Stimulated activated CD4-positive, alpha-beta T cell treated with anti-CD3 and anti-CD28 coated beads, Interleukin-4, amount 100 ng/mL, for 4 hours (primary cell): Measurements from ENCODE around the gene USP49.
"Not testable (repeated sequence)": the region's sequence is repeated elsewhere in the genome, so short reads cannot be mapped to it uniquely, and the experiment has no call there.

Source experiments
- DNase-seq, 2 experiments: peaks; one replicate each; pipeline ENCODE4 v3.0.0-alpha.2; 2020

USP49 gene

DNA sequence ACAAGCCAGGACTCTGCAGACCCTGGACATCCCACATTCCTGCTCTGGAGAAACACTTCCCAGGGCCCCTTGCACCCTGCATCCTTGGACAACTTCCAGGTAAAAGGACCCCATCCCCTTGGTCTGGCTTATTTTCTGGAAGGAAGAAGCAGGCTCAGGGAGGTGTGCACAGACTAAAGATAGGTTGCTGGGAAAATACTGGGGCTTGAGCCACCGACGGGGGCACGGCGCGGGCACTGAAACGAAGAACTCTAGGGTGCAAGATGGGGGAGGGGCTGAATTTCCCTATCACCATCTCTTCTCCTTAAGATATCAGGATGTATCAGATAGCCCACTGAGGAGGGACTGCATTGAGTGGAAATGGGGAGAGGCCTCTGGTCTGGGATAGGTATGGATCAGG lies 116.3 kb downstream of the USP49 start:
- DNase-seq = no peak

DNA sequence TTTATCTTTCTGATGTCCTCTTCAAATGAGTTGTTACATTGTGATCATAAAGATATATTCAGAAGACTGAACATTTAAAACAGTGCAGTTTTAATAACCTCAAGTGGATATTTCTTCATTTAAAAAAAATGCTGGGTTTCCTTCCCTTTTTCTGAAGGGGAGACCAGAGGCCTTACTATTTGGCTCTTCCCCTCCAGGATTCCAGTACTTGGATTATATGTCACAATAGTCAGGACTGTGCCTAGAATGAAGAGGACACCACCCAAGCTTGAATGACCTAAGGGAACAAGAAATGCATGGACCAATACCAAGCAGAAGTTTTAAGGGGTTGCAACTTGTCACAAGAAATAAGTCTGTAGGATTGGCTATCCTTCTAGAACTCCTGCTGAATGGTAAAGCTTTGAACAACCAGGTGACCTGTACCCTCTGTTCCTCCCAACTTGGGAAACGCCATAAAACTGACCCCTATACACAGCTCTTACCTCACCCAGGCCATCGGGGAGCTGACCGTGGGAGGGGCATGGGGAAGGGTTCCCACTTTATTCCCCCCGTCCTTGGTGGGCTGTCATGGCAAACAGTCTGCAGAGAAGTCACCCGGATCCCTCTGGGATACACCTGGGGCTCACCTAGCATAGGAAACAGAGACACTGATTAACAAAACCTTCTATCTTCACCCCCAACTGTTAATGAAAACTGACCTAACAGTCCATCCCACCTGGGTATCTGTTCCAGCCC lies 117.5 kb downstream of the USP49 start:
- no peak for DNase-seq

DNA sequence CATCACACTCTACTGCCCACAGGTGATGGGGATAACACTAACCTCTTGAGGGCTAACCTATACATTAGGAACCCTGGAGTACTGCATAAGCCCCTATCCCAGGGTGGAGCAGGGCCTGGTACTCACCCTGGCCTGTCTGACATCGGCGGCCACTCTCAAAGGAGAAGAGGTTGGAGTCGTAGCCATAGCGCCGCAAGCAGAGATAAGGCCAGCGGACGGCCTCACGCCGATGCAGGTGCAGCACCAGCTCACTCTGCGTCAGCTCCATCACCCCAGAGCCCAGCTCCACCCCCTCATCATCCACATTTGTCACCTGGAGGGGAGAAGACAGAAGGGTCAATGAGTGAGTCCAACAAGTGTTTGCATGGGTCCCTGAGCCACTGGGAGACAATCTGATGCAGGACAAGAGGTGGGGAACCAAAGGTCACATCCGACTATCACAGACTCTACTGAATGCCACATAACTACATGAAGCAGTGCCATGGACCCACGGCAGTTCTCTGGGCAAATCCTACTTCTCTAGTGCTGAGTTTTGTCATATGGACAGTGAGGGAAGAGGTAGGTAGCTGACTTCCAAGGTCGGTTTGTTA lies 119.8 kb downstream of the USP49 start:
- DNase-seq = no peak

DNA sequence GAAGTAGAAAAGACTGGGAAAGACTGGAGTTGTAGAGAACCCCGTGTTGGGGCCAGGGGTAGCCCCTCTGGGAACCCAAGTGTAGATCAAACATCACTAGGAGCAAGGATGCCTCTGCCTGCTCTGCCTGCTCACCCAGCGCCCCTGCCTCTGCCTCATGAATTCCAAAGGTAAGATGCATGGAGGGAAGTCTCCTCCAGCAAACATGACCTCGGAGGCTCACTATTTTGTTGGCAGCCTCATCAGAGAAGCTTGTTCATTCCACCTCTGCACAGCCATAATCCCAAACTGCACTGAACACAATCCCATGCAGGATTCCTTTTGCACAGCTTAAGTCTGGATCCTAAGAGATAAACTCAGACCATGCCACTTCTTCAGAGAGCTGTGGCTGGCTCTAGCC lies 120.3 kb downstream of the USP49 start:
- no peak for DNase-seq

DNA sequence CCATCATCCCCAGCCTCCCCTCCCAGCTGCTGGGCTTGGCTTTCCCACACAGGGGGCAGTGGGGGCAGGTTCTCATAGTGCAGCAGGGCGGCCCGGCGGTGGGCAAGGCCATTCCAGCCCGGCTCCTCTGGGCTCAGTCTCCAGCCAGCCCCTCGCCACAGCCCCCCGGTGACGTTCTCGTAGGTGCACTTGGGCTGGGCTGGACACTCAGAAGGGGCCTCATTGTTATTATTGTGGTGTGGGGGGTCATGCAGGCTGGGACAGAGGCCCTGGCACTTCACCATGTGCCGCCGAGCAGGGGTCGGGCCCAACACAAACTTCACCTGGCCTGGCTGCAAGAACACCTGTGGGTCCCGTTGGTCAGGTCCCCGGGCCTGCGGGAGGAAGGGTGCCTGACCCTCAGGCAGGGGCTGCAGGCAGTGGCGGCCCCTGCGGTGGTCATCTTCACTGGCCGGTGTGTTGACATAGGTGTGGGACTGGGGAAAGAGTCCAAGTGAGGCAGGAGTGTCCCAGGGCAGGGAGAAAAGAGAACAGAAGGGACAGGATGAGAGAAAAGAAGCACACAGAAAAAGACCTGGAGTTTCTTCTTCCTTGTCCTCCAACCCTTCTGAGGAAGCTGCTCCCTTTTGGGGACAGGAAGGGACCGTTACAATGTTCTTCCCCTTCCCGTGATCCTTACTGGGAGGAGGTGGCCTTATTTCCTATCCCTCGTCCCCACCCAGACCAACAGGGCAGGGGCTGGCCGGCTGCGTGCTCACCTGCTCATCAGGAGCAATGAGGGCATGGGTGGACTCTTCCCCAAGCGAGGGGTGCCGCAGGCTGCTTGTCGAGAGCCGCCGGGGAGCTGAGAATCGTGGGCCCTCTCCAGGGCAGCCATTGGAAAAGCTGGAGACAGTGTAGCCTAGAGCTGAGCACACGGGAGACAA lies 123.9 kb downstream of the USP49 start:
- no peak for DNase-seq

DNA sequence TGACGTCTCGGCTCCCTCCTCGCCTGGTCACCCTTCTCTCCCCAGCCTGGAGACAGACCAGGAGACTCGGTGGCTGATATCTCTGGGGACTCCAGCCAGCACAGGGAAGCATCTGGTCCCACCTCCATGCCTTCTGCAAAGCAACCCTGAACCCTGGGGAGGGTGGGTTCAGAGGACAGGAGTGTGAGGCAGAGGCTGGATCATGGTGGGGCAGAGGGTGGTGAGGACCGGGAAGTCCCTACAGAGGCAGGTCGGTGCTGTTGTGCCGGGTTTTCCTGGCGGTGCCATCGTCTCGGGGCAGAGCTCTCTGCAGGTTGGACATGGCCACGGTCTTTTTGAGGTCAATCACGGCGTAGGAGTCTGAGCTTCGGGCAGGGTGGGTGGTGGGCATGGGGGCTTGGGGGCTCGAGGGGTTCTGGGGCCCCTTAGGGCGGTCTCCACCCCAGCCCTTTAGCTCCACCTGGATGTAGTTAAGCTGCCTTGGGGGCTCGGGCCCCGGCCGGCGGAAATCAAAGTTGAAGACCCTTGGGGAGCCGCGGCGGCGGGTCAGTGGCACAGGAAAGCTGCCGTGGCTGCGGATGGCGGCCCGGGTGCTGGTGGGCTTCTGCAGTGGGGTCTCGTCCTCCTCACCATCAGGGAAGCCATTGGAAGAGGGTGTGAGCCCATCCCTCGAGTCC lies 124.7 kb downstream of the USP49 start:
- DNase-seq = no peak

DNA sequence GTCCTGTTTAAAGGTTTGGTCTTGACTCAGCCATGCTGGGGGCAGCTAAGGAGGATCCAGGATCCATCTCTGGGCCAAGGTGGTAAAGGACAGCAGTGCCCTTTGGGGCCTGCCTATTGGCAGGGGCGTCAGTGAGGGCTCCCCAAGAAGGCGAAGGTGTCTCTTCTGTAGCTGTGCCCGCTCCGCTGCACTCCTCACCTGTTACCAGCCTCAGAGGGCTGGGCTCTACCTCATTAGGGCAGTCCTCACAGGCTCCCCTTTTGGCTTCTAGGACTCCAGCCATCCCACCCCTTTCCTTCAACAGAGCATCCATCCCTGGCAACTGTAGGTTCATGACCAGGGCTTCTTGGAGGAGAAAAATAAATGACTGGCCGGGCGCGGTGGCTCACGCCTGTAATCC lies 125.8 kb downstream of the USP49 start:
- DNase-seq = no peak

DNA sequence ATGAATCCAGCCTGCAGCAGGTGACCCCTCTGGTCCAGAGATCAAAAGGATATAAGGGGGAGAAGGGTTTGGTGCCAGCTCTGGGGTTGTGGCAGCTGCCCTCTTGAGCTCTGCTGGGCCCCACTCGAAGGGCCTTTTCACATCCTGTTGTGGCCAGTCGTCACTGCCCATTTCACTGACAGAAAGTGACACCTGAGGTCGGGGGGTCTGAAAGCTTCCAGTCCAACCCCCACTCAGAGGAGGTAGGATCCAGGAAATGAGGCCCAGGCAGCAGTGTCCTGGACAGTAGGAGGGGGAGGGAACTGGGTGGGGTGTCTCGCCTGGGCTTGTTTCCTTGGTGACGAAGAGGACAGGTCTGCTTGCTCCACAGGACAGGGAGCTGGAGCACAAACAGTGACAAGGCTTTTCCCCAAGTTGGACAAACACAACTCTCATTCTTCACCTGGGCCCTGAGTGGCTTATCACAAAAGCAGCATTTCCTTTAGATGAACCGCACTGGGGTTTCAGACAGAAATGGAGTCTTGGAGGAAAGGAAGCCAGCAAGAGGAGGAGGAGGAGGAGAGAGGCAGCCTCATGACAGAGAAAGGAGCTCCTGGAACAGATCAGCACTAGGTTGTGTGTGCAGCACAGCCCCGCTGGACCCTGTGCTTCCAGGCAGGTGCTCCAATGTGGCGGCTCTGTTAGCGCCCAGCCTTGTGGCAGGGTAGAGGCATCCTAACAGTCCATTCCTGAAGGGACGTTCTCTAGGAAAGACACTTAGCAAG lies 126.4 kb downstream of the USP49 start:
- DNase-seq = no peak

DNA sequence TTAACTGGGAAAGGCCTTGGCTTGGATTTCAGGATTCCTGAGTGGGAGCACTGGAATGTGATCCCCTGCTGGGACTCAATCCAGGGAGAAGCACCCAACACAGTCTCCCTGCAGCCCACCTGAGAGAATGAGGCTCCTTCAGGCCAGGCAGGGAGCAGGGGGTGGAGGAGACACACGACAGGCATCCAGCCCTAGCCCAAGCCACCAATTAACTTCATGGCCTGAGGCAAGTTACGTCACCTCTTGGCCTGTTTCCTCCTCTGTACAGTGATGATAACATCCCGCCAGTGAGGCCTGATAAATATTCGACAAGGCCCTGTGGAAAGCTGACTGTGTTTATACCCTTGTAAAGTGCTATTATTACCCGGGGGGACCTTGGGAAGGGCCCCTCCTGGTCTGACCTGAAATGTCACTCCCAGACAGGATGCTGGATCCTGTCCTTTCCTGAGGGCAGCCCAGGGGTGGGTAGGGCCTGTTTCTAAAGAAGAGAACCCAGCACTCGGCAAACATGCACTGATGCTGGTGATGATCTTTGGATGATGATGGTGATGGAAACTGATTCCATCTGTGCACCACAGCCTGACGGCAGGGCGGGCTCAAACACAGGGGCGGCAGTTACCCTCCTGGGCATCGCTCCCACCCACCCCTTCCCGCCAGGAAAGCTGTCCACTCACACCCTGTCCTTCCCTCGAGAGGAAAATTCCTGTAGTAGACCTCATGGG lies 127.9 kb downstream of the USP49 start:
- DNase-seq = no peak

DNA sequence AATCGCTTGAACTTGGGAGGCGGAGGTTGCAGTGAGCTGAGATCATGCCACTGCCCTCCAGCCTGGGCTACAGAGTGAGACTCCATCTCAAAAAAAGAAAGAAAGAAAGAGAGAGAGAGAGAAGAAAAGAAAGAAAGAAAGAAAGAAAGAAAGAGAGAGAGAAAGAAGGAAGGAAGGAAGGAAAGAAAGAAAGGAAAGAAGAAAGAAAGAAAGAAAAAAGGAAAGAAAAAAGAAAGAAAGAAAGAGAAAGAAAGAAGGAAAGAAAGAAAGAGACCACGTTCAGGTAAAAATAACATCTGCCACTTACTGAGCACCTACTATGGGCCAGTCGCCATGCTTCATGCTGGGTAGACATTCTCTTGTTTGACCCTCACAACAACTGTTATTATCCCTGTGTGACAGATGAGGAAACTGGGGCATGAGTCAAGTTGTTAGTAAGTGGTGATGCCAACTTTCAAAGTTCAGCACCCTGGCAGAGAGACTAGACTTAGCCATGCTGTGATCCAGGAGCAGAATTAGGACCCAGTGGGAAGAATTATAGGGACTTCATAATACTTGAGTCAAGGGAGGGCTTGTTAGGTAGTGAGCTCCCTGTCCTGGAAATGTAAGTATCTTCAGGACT lies 129.0 kb downstream of the USP49 start:
- DNase-seq = not testable (repeated sequence)

DNA sequence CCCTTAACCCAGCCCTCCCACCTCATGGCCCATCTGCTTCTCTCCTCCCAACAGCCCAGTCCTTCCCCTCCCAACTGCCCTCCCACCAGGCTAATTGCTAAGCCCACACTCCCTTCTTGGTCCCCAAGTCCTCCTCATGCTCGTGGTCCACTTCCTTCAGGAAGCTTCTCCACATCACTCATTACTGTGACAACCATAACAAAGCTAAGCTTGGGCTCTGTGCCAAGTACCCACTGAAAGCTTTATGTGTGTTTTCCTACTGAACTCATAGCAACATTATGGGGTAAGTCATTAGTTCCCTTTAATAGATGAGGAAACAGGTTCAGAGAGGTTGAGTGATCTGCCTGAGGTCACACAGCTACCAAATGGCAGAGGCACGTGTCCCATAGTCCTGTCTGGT lies 131.7 kb downstream of the USP49 start:
- no peak for DNase-seq

DNA sequence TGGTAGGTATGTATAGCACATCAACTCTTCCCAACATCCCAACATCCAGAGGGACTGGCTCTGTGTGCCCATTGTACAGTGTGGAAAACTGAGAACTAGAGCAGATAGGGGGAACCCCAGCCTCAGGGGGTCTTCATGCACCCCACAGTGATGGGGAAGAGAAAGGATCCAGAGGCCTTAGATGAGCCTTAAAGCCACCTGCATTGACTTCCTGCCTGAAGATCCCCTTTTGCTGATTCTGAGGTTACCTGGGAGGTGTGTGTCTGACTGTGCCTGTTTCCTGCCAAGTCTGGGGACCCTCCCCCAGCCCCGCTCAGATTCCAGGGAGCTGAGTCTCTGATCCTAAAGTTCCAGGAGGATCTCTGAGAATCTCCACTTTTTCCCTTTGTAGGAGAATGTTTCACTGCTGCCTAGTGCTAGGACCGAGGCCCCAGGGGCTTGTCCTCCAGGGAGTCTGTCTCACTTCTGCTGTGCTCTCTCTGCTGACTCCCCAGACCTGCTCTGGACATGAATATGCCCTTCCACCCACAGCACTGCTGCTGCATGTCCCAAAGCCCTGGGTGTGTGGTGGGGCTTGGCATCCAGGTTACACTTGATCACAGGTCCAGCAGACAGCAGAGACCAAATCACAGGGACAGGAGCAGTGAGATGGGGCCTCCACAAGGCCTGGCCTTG lies 135.1 kb downstream of the USP49 start:
- DNase-seq = no peak

DNA sequence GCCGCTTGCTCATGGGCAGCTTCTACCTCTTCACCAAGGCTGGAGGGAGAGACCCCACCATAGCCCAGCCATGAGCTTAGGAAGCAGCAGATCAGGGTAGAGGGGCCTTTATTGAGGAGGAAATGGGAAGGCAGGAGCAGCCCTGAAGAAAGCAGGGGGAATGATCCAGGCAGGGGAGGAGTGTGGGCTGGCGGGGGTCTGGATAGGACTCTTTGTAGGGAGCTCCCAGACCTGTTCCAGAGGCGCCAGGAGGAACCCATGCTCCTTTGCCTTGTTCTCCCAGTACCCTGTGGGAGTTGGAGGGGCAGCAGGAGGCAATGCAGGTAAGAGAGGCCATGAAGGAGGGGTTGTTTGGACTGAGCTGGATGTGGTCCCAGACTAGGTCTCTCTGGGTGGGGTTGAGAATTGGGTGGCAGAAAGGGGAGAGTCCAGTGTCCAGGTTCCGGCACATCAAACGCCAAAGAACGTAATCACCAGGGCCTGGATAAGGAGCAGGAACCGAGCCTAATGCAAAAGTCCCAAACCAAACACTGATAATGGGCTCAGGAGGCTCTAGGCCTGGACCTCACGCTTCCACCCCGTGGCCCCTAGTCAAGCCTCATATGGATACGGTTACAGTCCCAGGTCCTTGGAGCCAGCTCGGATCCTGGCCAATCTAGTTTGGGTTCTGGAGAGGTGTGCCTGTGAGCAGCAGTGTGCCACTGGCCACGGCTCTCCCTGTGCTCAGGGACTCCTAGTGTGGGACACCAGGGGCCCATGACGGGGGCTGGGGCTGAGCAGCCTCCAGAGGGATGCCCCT lies 135.9 kb downstream of the USP49 start:
- no peak for DNase-seq

DNA sequence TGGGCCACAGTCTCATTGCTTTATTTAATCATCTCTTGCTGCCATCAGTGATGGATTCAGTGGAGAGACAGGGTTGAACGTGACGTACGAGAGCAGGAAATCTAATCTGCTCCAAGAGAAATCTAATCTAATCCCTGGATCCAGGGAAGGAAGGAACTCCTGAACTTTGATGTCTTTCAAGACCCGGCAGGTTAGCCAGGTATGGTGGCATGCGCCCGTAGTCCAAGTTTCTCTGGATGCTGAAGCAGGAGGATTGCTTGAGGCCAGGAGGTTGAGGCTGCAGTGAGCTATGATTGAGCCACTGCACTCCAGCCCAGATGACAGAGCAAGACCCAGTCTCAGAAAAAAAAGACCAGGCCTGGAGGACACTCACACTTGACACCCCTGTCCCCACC lies 136.5 kb downstream of the USP49 start:
- DNase-seq = no peak

DNA sequence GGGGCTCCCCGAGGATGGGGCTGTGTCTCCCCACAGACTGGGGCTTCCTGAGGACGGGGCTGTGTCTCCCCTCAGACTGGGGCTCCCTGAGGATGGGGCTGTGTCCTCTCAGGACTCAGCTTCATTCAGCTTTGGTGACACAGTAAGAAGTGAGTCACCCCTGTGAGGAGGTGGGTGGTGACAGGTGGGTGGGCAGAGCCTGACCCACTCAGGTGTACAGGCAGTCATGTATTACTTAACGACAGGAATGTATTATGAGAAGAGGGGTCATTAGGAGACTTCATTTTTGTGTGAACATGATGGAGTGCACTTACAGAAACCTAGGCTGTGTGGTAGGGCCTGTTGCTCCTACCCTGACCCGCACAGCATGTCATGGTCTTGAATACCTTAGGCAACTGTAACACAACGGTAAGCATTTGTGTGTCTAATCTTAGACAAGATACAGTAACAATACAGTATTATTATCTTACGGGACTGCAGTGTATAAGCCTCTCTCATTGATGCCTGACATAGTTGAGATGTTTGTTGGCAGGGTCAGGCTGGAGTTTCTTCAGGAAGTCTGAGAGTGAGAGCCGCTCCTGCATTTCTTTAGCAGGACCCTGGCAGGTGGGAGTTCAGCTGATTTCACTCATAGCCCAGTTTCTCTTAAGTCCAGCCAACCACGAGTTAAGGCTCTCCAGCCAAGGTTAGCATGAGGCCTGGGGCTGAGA lies 137.1 kb downstream of the USP49 start:
- DNase-seq = peak in 1 of 2 experiments; percentile 50

DNA sequence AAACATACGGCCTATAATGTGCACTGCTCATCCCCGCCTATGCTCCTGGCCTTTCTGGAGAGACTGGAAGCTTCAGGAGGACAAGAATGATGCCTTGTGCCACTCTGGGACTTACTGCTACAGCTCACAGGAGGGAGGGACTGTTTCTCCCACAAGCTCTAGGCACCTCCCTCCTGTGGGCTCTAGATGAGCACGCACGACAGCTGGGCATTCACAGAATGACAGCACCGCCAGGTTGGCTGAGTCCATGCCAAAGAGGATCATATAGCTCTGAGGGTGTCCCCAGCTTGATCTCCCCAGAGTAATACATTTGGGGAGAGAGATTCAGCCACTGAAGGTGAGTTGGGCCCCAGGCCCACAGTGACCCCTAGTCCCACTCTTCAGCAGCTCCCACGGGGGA lies 137.9 kb downstream of the USP49 start:
- no peak for DNase-seq

DNA sequence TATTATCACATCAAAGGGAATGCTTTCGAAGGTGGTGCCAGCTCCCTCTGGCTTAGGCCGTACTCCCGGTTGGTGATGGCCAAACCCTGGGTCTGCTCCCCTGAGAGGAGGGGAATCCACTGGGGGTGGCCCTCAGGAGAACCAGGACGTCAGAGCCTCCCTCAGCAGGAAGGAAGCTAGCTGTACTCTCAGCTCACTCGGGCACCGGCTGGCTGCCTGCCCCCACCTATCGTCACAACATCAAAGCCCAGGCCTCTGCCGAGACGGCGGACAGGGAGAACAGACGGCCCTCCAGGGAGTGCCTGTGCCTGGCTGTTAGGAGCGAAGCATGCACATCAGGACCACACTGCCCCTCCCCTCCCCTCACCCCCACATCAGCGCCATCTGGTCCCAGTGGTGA lies 138.8 kb downstream of the USP49 start:
- DNase-seq = no peak

DNA sequence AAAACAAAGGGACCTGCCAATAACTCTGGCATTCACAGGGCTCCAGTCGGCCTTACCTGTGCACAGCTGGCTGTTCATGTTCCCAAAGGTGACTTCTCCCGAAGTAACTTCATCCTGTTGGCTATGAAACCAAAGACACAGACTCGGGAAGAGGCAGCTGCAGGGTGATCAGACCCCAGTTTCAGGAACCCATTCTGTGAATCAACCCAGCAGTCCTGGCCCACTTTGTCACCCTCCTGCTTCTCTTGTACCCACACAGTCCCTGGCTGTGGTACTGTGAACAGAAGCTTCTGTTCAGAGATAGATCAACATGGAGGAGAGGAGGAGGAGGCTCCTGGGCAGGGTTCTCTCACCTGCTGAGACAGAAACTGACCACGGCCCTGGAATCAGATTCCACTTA lies 139.3 kb downstream of the USP49 start:
- DNase-seq = no peak

DNA sequence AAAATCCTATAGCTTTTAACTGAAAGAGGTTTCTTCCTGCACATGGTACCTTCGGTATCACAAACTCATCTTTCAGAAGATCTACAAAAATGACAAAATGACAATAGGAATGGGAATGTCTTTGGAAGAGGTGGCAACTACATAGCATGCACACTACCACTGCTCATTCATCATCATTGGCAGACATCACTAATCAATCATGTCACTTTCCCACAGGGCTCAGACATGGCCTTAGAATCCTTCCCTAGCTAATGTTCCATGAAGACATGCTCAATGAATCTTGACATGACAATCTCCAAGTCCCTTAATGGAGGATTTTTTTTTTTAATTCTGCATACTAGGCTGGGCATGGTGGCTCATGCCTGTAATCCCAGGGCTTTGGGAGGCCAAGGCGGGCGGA lies 144.8 kb downstream of the USP49 start:
- DNase-seq = no peak
